Endothelial cell of umbilical vein (primary cell): Measurements from ENCODE around the gene FEZF2. TPM values are rescaled to one million over a fixed set of nuclear protein-coding genes. Genes with fewer than 3 reads are reported as not detected.

Experiments used
- BruUV-seq: library from RNA; stranded (reverse); fragments of 400-500 nt; replicated peaks from 2 replicates; lab custom pipeline; 2021; lab: Mats Ljungman, UMichigan
- CTCF ChIA-PET: fragments of 300-600, 350-600 bp; sonication (Branson Sonifier 250); formaldehyde crosslinking; loops from one replicate; lab custom pipeline; 2021; ENCODE audit warnings: antibody characterized with exemption, inconsistent platforms; lab: Charles Lee
- POLR2A ChIA-PET: fragments of 300-600, 350-600 bp; sonication (Branson Sonifier 250); formaldehyde crosslinking; loops from one replicate; lab custom pipeline; 2021; ENCODE audit warnings: antibody characterized with exemption, inconsistent platforms; lab: Charles Lee
- DNase-seq: peaks from one replicate; pipeline ENCODE4 v3.0.0-alpha.2; 2011; ENCODE audit warnings: low read depth, low spot score
- FAIRE-seq: peaks from 2 replicates; lab custom pipeline; 2011; peaks lifted over from hg19 to GRCh38; lab: Jason Lieb, UNC
- H2AFZ ChIP-seq: 2 replicates; pipeline ENCODE4 v1.6.0; 2012; ENCODE audit warnings: low read depth, low read length, control low read depth, inconsistent platforms
- H3K27ac ChIP-seq: 2 replicates; pipeline ENCODE4 v1.5.1; 2011; ENCODE audit warnings: low read depth, mild to moderate bottlenecking, control low read depth, low read length, moderate library complexity; ENCODE audit not compliant: insufficient read depth
- H3K27me3 ChIP-seq, 2 experiments: 2 replicates each; pipeline versions ENCODE4 v1.6.0 to v1.6.1; 2011; ENCODE audit warnings: low read length in 2 of 2, mixed read lengths in 1 of 2; ENCODE audit not compliant: control insufficient read depth in 2 of 2, insufficient read depth in 2 of 2
- H3K36me3 ChIP-seq, 2 experiments: 2 replicates in 1 of 2; 3 replicates in 1 of 2; pipeline ENCODE4 v1.5.1; 2011; ENCODE audit warnings: low read length in 2 of 2, mild to moderate bottlenecking in 1 of 2, moderate library complexity in 1 of 2; ENCODE audit not compliant: control insufficient read depth in 2 of 2, insufficient read depth in 2 of 2; ENCODE audit errors: extremely low read depth in 1 of 2
- H3K4me1 ChIP-seq: 3 replicates; pipeline ENCODE4 v1.5.1; 2011; ENCODE audit warnings: mild to moderate bottlenecking, low read length; ENCODE audit not compliant: control insufficient read depth, insufficient read depth; ENCODE audit errors: extremely low read depth
- H3K4me2 ChIP-seq: 2 replicates; pipeline ENCODE4 v1.6.1; 2011; ENCODE audit warnings: low read length, control low read depth, mixed read lengths; ENCODE audit not compliant: insufficient read depth
- H3K4me3 ChIP-seq, 3 experiments: fragments of 200-600 bp in 1 of 3; sonication (generic), shearing (Covaris generic) in 1 of 3; replicated peaks in 1 of 3; 2 replicates each; pipeline ENCODE4 v1.5.1; 2011 to 2016; ENCODE audit warnings: control low read depth in 3 of 3, low read length in 3 of 3, mild to moderate bottlenecking in 2 of 3, inconsistent platforms in 1 of 3, low read depth in 1 of 3, moderate library complexity in 1 of 3; ENCODE audit not compliant: insufficient read depth in 1 of 3
- H3K79me2 ChIP-seq: 2 replicates; pipeline ENCODE4 v1.6.0; 2012; ENCODE audit warnings: low read length, inconsistent platforms; ENCODE audit not compliant: control insufficient read depth, insufficient read depth
- H3K9ac ChIP-seq: replicated peaks from 2 replicates; pipeline ENCODE3; 2011; ENCODE audit warnings: low read length, control low read depth; ENCODE audit not compliant: insufficient read depth; ENCODE audit errors: extremely low read depth
- H3K9me1 ChIP-seq: replicated peaks from 3 replicates; pipeline ENCODE4 v1.6.0; 2011; ENCODE audit warnings: mild to moderate bottlenecking, low read length; ENCODE audit not compliant: control insufficient read depth, insufficient read depth; ENCODE audit errors: extremely low read depth
- H3K9me3 ChIP-seq: replicated peaks from 2 replicates; pipeline ENCODE4 v1.5.1; 2012; ENCODE audit warnings: low read length, inconsistent platforms; ENCODE audit not compliant: control insufficient read depth, insufficient read depth
- H4K20me1 ChIP-seq: replicated peaks from 2 replicates; pipeline ENCODE3; 2011; ENCODE audit warnings: mild to moderate bottlenecking, low read length; ENCODE audit not compliant: control insufficient read depth, insufficient read depth; ENCODE audit errors: extremely low read depth
- FOS ChIP-seq: IDR thresholded peaks from 2 replicates; pipeline ENCODE4 v1.6.1; 2011; ENCODE audit warnings: mild to moderate bottlenecking, low read length, moderate library complexity, borderline replicate concordance; ENCODE audit not compliant: insufficient read depth
- GATA2 ChIP-seq: IDR thresholded peaks from 2 replicates; pipeline ENCODE4 v1.7.0; 2011; ENCODE audit warnings: low read depth, mild to moderate bottlenecking, moderate library complexity, mixed read lengths, low read length; ENCODE audit not compliant: insufficient read length, insufficient read depth
- JUN ChIP-seq: IDR thresholded peaks from 2 replicates; pipeline ENCODE4 v1.6.1; 2011; ENCODE audit warnings: borderline replicate concordance, low read depth; ENCODE audit not compliant: insufficient read length, insufficient read depth
- MYC ChIP-seq: IDR thresholded peaks from one replicate; pipeline ENCODE4 v1.6.1; 2011; ENCODE audit warnings: mild to moderate bottlenecking, low read depth, low read length
- POLR2A ChIP-seq: IDR thresholded peaks from 2 replicates; pipeline ENCODE4 v1.6.1; 2012; ENCODE audit warnings: low read depth, mild to moderate bottlenecking, control low read depth, low read length
- POLR2AphosphoS5 ChIP-seq: IDR thresholded peaks from 2 replicates; pipeline ENCODE4 v1.6.1; 2012; ENCODE audit warnings: low read depth, mild to moderate bottlenecking, control low read depth, low read length, moderate library complexity; ENCODE audit not compliant: insufficient read depth
- dilution Hi-C: fragments of 300-500 bp; cut with MboI; formaldehyde crosslinking; loops from one replicate; pipeline ENCODE4 v1.15.0; 2019; ENCODE audit warnings: low sequenced_read_pairs; ENCODE audit not compliant: extremely low pct_ligation_motif_present
- intact Hi-C: fragments of 100-400 bp; cut with micrococcal nuclease; formaldehyde crosslinking; loops from one replicate; pipeline ENCODE4 v1.10.0; 2022
- polyA plus RNA-seq, 4 experiments: library from polyadenylated mRNA; depleted of rRNA in 3 of 4; stranded (reverse) in 3 of 4; unstranded in 1 of 4; fragments of >200 nt; gene quantifications; 2 replicates each; pipeline versions ENCODE4 v1.2.1 to v1.2.3, GENCODE V29; 2011 to 2012; ENCODE audit warnings: missing spikeins in 1 of 4
- total RNA-seq: library from RNA; stranded (reverse); gene quantifications from 2 replicates; pipeline ENCODE4 v1.2.3, GENCODE V29; 2021
- TF ChIP-seq, protein P1 (sequence below): IDR thresholded peaks from 2 replicates; pipeline ENCODE4 v1.6.1; 2011; ENCODE audit not compliant: insufficient read depth, insufficient read length
- TF ChIP-seq, protein P2 (sequence below), 2 donors: IDR thresholded peaks; 1 replicate in 1 of 2; 2 replicates in 1 of 2; pipeline ENCODE4 v1.5.1; 2011; ENCODE audit warnings: low read length in 2 of 2, mild to moderate bottlenecking in 2 of 2, moderate library complexity in 2 of 2, control low read depth in 1 of 2, inconsistent platforms in 1 of 2, low read depth in 1 of 2; ENCODE audit not compliant: insufficient read depth in 1 of 2; ENCODE audit errors: extremely low read depth in 1 of 2

The FEZF2 gene
- total and polyA plus RNA-seq, 2 donors (not counting 3 experiments of a cell fraction or from before 2014, with no cell fraction given): not detected

- Histone ChIP-seq H4K20me1 (no peaks in the 10 kb centered on the region), H3K36me3 (no peaks in the 10 kb centered on the region), H3K9me1 (no peaks in the 10 kb centered on the region), H3K9me3 (no peaks in the 10 kb centered on the region), H3K9ac (no peak overlapping the region), H2AFZ (no peak overlapping the region), H3K27ac (no peak overlapping the region), H3K79me2 (no peaks in the 10 kb centered on the region), H3K4me2 (no peak overlapping the region), H3K4me3 (no peak overlapping the region), H3K27me3 (peaks cover 1 to 4% of the 10 kb centered on the region in 2 experiments), H3K4me1 (no peaks in the 10 kb centered on the region)
- dilution Hi-C loops: no loop called here
- ChIA-PET CTCF (no interaction called here), POLR2A (no interaction called here)
- intact Hi-C loops: no loop called here
- FAIRE-seq (no peak), DNase-seq (no peak)
- TF ChIP-seq, protein P1, sequence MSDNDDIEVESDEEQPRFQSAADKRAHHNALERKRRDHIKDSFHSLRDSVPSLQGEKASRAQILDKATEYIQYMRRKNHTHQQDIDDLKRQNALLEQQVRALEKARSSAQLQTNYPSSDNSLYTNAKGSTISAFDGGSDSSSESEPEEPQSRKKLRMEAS: no peak
- TF ChIP-seq FOS: no peak
- no peak for TF ChIP-seq POLR2AphosphoS5
- TF ChIP-seq GATA2: no peak
- no peak for TF ChIP-seq MYC
- no TSS peak for BruUV-seq
Observed at GRCh38 chr3:62356356-62356755, 17.0 kb downstream of the FEZF2 start.

GRCh38 chr3:62355703-62356102, 17.6 kb downstream of the FEZF2 start:
- H3K79me2 ChIP-seq: no peaks in the 10 kb centered on the region
- intact Hi-C loops (no loop called here), dilution Hi-C loops (no loop called here)
- H3K4me2 ChIP-seq: no peak overlapping the region
- BruUV-seq: no TSS peak
- no peaks in the 10 kb centered on the region for H3K9me3 ChIP-seq
- H3K4me1 ChIP-seq: no peaks in the 10 kb centered on the region
- ChIA-PET CTCF (no interaction called here), POLR2A (no interaction called here)
- no peak overlapping the region for H3K4me3 ChIP-seq
- H2AFZ ChIP-seq: no peak overlapping the region
- no peaks in the 10 kb centered on the region for H4K20me1 ChIP-seq
- H3K27me3 ChIP-seq: peaks cover 1 to 4% of the 10 kb centered on the region in 2 experiments
- H3K9me1 ChIP-seq: no peaks in the 10 kb centered on the region
- DNase-seq: no peak
- no peak overlapping the region for H3K27ac ChIP-seq
- H3K9ac ChIP-seq: no peak overlapping the region
- no peaks in the 10 kb centered on the region for H3K36me3 ChIP-seq
- TF ChIP-seq, protein P2, sequence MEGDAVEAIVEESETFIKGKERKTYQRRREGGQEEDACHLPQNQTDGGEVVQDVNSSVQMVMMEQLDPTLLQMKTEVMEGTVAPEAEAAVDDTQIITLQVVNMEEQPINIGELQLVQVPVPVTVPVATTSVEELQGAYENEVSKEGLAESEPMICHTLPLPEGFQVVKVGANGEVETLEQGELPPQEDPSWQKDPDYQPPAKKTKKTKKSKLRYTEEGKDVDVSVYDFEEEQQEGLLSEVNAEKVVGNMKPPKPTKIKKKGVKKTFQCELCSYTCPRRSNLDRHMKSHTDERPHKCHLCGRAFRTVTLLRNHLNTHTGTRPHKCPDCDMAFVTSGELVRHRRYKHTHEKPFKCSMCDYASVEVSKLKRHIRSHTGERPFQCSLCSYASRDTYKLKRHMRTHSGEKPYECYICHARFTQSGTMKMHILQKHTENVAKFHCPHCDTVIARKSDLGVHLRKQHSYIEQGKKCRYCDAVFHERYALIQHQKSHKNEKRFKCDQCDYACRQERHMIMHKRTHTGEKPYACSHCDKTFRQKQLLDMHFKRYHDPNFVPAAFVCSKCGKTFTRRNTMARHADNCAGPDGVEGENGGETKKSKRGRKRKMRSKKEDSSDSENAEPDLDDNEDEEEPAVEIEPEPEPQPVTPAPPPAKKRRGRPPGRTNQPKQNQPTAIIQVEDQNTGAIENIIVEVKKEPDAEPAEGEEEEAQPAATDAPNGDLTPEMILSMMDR (IDR thresholded peaks at IDR 0.05; ENCODE audit: extremely low read depth in 1 of 2, insufficient read depth in 1 of 2, low read depth in 1 of 2, low read length in 2 of 2): no peak
- TF ChIP-seq FOS (no peak), JUN (no peak), POLR2A (no peak), MYC (no peak), POLR2AphosphoS5 (no peak)
- TF ChIP-seq, protein P1: no peak
- no peak for FAIRE-seq
